Caco-2 (cell line): Measurements from ENCODE around the gene ACOT7. TPM values are rescaled to one million over a fixed set of nuclear protein-coding genes. Genes with fewer than 3 reads are reported as not detected.

ENCODE experiments used
- BruUV-seq: library from RNA; stranded (reverse); fragments of 400-500 nt; replicated peaks from 2 replicates; lab custom pipeline; 2021; lab: Mats Ljungman, UMichigan
- CTCF ChIA-PET: fragments of 300-600 bp; sonication (Branson Sonifier 250); formaldehyde crosslinking; loops from one replicate; lab custom pipeline; 2022; ENCODE audit warnings: antibody characterized with exemption; lab: Charles Lee
- POLR2A ChIA-PET: fragments of 300-600 bp; sonication (Branson Sonifier 250); formaldehyde crosslinking; loops from one replicate; lab custom pipeline; 2022; ENCODE audit warnings: antibody characterized with exemption; lab: Charles Lee
- DNase-seq, 2 experiments: peaks; one replicate each; pipeline versions ENCODE4 v3.0.0 to v3.0.0-alpha.2; 2020 to 2022
- H3K27me3 ChIP-seq: replicated peaks from 2 replicates; pipeline ENCODE4 v1.6.0; 2011; ENCODE audit warnings: low read length; ENCODE audit not compliant: control insufficient read depth, insufficient read depth
- H3K36me3 ChIP-seq: 2 replicates; pipeline ENCODE4 v1.5.1; 2011; ENCODE audit warnings: low read length; ENCODE audit not compliant: control insufficient read depth, insufficient read depth
- H3K4me1 ChIP-seq: fragments of 250-450 bp; sonication (Bioruptor Pico); 2 replicates; pipeline ENCODE4 v1.5.1; 2020; ENCODE audit warnings: mild to moderate bottlenecking
- H3K4me3 ChIP-seq: 2 replicates; pipeline ENCODE4 v1.5.1; 2011; ENCODE audit warnings: low read depth, mild to moderate bottlenecking, control low read depth, low read length
- H3K9me3 ChIP-seq: fragments of 250-450 bp; sonication (Bioruptor Pico); 2 replicates; pipeline ENCODE4 v1.5.1; 2020; ENCODE audit warnings: mild to moderate bottlenecking, moderate library complexity
- H3K27ac Mint-ChIP-seq: one replicate; pipeline ENCODE4 v1.8.0; 2022; ENCODE audit warnings: mixed read lengths; ENCODE audit not compliant: unreplicated experiment
- H3K27me3 Mint-ChIP-seq: one replicate; pipeline ENCODE4 v1.8.0; 2022; ENCODE audit warnings: mixed read lengths; ENCODE audit not compliant: insufficient read depth, unreplicated experiment
- H3K36me3 Mint-ChIP-seq: one replicate; pipeline ENCODE4 v1.8.0; 2022; ENCODE audit warnings: mild to moderate bottlenecking, mixed read lengths; ENCODE audit not compliant: insufficient read depth, unreplicated experiment
- H3K4me1 Mint-ChIP-seq: one replicate; pipeline ENCODE4 v1.8.0; 2022; ENCODE audit warnings: low read depth, mixed read lengths; ENCODE audit not compliant: unreplicated experiment
- H3K4me3 Mint-ChIP-seq: one replicate; pipeline ENCODE4 v1.8.0; 2022; ENCODE audit warnings: mild to moderate bottlenecking, moderate library complexity, mixed read lengths; ENCODE audit not compliant: unreplicated experiment
- H3K9me3 Mint-ChIP-seq: one replicate; pipeline ENCODE4 v1.8.0; 2022; ENCODE audit warnings: mixed read lengths; ENCODE audit not compliant: unreplicated experiment
- intact Hi-C: fragments of 100-400 bp; cut with micrococcal nuclease; formaldehyde crosslinking; loops from one replicate; pipeline ENCODE4 v1.10.0; 2022; ENCODE audit not compliant: unreplicated experiment
- total RNA-seq: library from RNA; stranded (reverse); gene quantifications from 2 replicates; pipeline ENCODE4 v1.2.3, GENCODE V29; 2022
- TF ChIP-seq, protein P1 (sequence below), 2 experiments: fragments of 200-600 bp in 1 of 2; IDR thresholded peaks; 1 replicate in 1 of 2; 2 replicates in 1 of 2; pipeline versions ENCODE4 v1.5.1 to v1.8.0; 2011 to 2022; ENCODE audit warnings: antibody characterized with exemption in 1 of 2, control low read depth in 1 of 2, inconsistent platforms in 1 of 2, low read depth in 1 of 2, low read length in 1 of 2, mild to moderate bottlenecking in 1 of 2, moderate library complexity in 1 of 2; ENCODE audit not compliant: insufficient read depth in 1 of 2, severe bottlenecking in 1 of 2, unreplicated experiment in 1 of 2

ACOT7 gene
- total RNA-seq, 1 experiment from 2014 or later, result 221 TPM

DNA sequence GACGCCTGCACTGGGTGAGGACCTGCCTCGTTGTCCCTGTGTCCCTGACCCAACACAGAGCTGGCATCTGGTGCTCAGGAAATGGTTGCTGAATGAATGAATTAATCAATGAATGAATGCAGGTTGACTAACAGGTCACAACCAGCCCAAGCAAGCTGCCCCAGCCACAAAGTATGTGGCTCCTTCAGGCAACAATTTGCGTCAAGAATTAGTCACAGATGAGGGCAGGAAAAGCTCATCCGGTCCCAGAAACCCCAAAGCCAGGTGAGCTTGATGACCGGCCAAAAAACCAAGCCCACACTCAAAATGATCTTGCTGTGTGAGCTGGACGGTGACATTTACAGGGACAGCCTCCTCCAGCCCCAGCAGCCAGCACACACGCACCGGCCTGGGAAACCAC, 92.0 kb downstream of the ACOT7 start:
- no peak overlapping the region for H3K27ac Mint-ChIP-seq
- ChIA-PET POLR2A (no interaction called here), CTCF (no interaction called here)
- intact Hi-C loops, result no loop called here
- H3K4me3 Mint-ChIP-seq, result no peak overlapping the region
- TF ChIP-seq, protein P1, sequence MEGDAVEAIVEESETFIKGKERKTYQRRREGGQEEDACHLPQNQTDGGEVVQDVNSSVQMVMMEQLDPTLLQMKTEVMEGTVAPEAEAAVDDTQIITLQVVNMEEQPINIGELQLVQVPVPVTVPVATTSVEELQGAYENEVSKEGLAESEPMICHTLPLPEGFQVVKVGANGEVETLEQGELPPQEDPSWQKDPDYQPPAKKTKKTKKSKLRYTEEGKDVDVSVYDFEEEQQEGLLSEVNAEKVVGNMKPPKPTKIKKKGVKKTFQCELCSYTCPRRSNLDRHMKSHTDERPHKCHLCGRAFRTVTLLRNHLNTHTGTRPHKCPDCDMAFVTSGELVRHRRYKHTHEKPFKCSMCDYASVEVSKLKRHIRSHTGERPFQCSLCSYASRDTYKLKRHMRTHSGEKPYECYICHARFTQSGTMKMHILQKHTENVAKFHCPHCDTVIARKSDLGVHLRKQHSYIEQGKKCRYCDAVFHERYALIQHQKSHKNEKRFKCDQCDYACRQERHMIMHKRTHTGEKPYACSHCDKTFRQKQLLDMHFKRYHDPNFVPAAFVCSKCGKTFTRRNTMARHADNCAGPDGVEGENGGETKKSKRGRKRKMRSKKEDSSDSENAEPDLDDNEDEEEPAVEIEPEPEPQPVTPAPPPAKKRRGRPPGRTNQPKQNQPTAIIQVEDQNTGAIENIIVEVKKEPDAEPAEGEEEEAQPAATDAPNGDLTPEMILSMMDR (IDR thresholded peaks at IDR 0.05; ENCODE audit: insufficient read depth in 1 of 2, low read depth in 1 of 2, low read length in 1 of 2, severe bottlenecking in 1 of 2, unreplicated experiment in 1 of 2), result no peak
- Histone ChIP-seq H3K27me3 (no peaks in the 10 kb centered on the region), H3K9me3 (no peaks in the 10 kb centered on the region), H3K4me3 (no peak overlapping the region), H3K36me3 (no peaks in the 10 kb centered on the region; the same call in 1 of the 2 replicates), H3K4me1 (no peaks in the 10 kb centered on the region)
- H3K36me3 Mint-ChIP-seq, result peaks cover 29% of the 10 kb centered on the region
- DNase-seq, result no peak
- H3K4me1 Mint-ChIP-seq, result no peaks in the 10 kb centered on the region
- no peaks in the 10 kb centered on the region for H3K9me3 Mint-ChIP-seq
- no peaks in the 10 kb centered on the region for H3K27me3 Mint-ChIP-seq
- BruUV-seq, result no TSS peak

DNA sequence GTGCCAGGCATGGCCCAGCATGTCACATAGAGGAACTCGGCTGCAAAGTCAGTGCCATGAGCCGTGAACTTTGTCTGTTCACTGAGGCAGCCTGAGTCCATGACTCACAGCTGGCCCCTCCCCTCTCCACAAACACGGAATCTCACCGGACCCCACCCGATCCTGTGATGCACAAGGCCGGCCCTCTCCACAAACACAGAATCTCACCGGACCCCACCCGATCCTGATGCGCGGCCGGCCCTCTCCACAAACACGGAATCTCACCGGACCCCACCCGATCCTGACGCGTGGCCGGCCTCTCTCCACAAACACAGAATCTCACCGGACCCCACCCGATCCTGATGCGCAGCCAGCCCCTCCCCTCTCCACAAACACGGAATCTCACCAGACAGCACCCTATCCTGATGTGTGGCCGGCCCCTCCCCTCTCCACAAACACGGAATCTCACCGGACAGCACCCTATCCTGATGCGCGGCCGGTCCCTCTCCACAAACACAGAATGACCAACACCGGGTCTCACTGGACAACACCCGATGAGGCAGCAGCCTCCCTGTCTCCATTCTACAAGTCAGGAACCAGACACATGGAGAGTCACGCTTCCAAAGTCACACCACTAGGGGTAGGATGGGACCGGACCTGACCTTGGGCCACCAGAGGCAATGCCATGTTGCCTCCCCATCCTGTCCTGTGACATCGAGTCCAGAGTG, 93.1 kb downstream of the ACOT7 start:
- H3K4me3 Mint-ChIP-seq, result no peak overlapping the region
- H3K4me1 ChIP-seq, result no peaks in the 10 kb centered on the region
- POLR2A ChIA-PET, result no interaction called here
- H3K9me3 ChIP-seq, result no peaks in the 10 kb centered on the region
- CTCF ChIA-PET, result no interaction called here
- no TSS peak for BruUV-seq
- TF ChIP-seq, protein P1 (IDR thresholded peaks at IDR 0.05; ENCODE audit: insufficient read depth in 1 of 2, low read depth in 1 of 2, low read length in 1 of 2, severe bottlenecking in 1 of 2, unreplicated experiment in 1 of 2), result no peak
- no peaks in the 10 kb centered on the region for H3K4me1 Mint-ChIP-seq
- no peak for DNase-seq
- H3K4me3 ChIP-seq, result no peak overlapping the region
- no peaks in the 10 kb centered on the region for H3K27me3 Mint-ChIP-seq
- intact Hi-C loops, result no loop called here
- no peaks in the 10 kb centered on the region for H3K9me3 Mint-ChIP-seq
- no peaks in the 10 kb centered on the region; the same call in 1 of the 2 replicates for H3K36me3 ChIP-seq
- no peaks in the 10 kb centered on the region for H3K27me3 ChIP-seq
- peaks cover 31% of the 10 kb centered on the region for H3K36me3 Mint-ChIP-seq
- no peak overlapping the region for H3K27ac Mint-ChIP-seq

DNA sequence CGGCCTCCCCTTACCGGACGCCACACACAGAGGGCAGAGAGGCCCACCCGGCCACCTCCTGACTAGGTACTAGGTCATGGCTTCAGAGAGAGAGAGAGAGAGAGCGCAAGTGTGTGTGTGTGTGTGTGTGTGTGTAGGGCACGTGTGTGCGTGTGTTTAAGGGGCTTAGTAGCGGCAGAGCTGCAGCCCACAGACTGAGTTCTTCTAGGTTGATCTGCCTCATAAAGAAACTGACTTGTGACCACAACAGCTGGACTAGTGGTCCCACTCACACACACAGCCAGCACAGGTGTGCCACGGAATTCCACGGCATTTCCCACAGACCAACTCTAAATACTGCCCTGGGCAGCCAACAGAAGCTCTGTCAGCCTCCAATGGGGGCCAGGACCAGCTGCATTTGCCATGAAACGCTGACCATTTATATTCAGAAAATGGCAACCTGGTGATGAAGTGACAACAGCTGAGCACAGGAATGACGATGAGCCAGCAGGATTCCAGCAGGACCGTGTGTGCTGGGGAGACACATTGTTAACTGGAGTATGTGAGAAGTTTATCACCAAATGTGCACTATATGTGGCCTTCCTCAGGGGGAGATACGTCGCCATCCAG, 93.9 kb downstream of the ACOT7 start:
- intact Hi-C loops, result no loop called here
- H3K36me3 ChIP-seq, result no peaks in the 10 kb centered on the region; the same call in 1 of the 2 replicates
- CTCF ChIA-PET, result no interaction called here
- no peaks in the 10 kb centered on the region for H3K9me3 ChIP-seq
- H3K27ac Mint-ChIP-seq, result no peak overlapping the region
- TF ChIP-seq, protein P1 (IDR thresholded peaks at IDR 0.05; ENCODE audit: insufficient read depth in 1 of 2, low read depth in 1 of 2, low read length in 1 of 2, severe bottlenecking in 1 of 2, unreplicated experiment in 1 of 2), result no peak
- H3K27me3 Mint-ChIP-seq, result no peaks in the 10 kb centered on the region
- DNase-seq, result no peak
- peaks cover 39% of the 10 kb centered on the region for H3K36me3 Mint-ChIP-seq
- no peak overlapping the region for H3K4me3 Mint-ChIP-seq
- no peaks in the 10 kb centered on the region for H3K4me1 ChIP-seq
- H3K9me3 Mint-ChIP-seq, result no peaks in the 10 kb centered on the region
- no peak overlapping the region for H3K4me3 ChIP-seq
- H3K27me3 ChIP-seq, result no peaks in the 10 kb centered on the region
- H3K4me1 Mint-ChIP-seq, result no peaks in the 10 kb centered on the region
- BruUV-seq, result no TSS peak
- POLR2A ChIA-PET, result no interaction called here
